HFF-Myc (cell line): Measurements from ENCODE around the gene AUH.

Experiments used
- DNase-seq: peaks from one replicate; pipeline ENCODE4 v3.0.0-alpha.2; 2011; ENCODE audit warnings: low read depth; ENCODE audit errors: extremely low read depth
- H3K4me3 ChIP-seq: replicated peaks from 2 replicates; pipeline ENCODE4 v1.5.1; 2011; ENCODE audit warnings: low read depth, mild to moderate bottlenecking, control low read depth, low read length
- TF ChIP-seq, protein P1 (sequence below): IDR thresholded peaks from 2 replicates; pipeline ENCODE4 v1.5.1; 2012; ENCODE audit warnings: mild to moderate bottlenecking, low read depth, low read length, control low read depth; ENCODE audit errors: missing control alignments

Gene AUH

DNA sequence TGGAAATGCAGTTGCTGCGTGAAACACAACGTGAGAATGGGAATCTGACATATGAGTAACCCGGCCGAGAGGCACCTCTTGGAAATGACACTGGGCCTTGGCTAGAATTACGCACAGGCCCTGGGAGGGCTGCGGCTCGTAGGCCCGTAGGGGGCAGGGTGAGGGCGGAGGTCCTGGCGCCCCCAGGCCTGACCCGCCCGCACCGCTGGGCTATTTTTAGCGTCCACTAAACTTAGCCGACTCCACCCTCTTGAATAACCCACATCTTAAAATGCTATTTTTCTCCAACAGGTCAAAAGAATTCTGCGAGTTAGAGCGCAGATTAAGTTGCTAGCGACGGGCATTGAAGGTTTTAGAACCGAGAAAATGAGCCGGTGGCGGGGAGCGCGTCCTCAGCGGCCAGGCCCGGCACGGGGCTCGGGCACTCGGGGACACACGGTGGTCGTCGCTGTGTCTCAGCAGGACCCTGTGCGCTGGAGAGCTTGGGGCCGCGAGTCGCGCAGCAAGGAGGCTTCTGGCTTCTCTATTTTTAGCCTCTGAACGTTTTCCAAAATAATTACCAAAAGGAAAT is 168.5 kb downstream of the AUH start:
- peak; percentile 98 for DNase-seq
- TF ChIP-seq, protein P1, sequence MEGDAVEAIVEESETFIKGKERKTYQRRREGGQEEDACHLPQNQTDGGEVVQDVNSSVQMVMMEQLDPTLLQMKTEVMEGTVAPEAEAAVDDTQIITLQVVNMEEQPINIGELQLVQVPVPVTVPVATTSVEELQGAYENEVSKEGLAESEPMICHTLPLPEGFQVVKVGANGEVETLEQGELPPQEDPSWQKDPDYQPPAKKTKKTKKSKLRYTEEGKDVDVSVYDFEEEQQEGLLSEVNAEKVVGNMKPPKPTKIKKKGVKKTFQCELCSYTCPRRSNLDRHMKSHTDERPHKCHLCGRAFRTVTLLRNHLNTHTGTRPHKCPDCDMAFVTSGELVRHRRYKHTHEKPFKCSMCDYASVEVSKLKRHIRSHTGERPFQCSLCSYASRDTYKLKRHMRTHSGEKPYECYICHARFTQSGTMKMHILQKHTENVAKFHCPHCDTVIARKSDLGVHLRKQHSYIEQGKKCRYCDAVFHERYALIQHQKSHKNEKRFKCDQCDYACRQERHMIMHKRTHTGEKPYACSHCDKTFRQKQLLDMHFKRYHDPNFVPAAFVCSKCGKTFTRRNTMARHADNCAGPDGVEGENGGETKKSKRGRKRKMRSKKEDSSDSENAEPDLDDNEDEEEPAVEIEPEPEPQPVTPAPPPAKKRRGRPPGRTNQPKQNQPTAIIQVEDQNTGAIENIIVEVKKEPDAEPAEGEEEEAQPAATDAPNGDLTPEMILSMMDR: no peak
- H3K4me3 ChIP-seq: peak overlapping the region; percentile 36

DNA sequence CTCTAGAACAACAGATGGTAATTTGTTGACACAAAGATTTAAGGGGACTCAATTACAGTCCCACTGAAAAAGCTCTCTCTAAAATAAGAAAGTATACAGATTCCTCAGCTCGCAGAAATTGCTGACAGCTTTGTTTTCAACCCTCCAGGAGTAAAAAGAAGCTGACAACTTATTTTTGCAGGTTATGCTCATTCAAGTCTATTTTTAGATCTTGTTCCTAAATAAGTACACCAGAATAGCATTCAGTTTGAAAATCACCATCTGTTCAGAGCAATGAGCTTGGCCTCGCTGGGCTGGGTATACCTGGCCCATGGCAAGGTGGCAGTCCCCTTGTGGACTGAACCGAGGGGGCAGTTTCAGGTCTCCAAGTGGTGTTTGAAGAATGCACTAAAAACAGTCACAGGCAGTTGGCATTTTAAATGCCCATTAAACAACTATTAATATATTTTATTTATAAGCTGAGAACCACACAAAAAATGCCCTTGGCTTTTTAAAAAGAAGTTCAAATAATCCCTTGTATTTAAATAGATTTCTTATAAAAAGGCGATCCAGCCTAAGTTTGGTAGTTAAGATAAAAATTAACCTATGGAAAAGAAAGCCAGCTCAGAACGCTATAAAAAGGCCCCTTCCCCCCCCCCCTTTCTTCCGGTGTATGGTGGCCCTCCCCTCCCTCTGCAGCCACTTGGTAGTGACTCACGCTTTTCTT is 169.2 kb downstream of the AUH start:
- DNase-seq: no peak
- H3K4me3 ChIP-seq: no peak overlapping the region

GRCh38 chr9:91191411-91192380 is 170.0 kb downstream of the AUH start:
- DNase-seq: no peak
- no peak overlapping the region for H3K4me3 ChIP-seq
- TF ChIP-seq, protein P1: no peak

More for the DNA sequence above, 169.2 kb downstream of the AUH start:
- TF ChIP-seq, protein P1: no peak

DNA sequence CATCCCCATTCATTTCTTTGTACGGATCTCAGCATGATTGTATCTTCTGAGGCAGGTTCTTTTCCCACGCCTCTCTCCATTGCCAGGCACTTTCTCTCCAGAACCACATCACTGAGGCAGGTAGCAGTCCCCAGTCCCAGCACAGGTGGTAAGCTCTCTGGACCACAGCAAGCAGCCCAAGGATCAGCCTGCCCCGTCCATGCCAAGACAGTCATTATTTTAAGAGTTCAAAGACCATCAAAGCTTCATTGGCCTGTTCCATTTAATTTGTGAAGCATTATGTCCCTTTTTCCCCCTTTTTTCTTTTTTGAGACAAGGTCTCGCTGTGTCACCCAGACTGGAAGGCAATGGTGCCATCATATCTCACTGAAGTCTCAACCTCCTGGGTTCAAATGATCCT is 171.7 kb downstream of the AUH start:
- DNase-seq: no peak
- H3K4me3 ChIP-seq: no peak overlapping the region
- TF ChIP-seq, protein P1: no peak

DNA sequence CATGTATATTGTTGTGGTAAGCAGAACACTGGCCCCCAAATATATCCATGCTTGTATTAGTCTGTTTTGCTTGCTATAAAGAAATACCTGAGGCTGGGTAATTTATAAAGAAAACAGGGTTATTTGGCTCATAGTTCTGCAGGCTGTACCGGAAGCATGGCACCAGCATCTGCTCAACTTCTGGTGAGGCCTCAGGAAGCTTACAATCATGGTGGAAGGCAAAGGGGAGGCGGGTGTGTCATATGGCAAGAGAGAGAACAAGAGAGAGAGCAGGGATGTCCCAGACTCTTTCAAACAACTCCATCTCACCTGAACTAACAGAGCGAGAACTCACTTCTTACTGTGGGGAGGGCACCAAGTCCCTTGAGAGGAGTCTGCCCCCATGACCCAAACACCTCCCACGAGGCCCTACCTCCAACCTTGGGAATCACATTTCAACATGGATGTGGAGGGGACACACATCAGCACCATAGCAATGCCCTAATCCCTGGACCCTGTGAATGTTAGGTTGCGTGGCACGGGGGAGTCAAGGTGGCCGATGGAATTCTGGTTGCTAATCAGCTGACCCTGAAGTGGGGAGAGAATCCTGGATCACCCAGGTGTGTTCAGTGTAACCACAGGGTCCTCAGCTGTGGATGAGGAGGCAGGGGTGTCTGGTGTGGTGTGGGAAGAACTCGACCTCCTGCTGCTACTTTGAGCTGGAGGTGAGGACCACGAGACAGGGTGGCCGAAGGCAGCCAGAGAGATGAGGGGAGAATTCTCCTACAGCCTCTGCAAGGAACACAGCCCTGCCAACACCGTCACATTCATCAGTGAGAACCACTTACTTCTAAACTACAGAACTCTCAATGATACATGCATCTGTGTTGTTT is 172.8 kb downstream of the AUH start:
- no peak for DNase-seq
- TF ChIP-seq, protein P1: no peak
- no peak overlapping the region for H3K4me3 ChIP-seq

GRCh38 chr9:91187965-91188344 is 173.8 kb downstream of the AUH start:
- no peak for DNase-seq
- no peak overlapping the region for H3K4me3 ChIP-seq
- TF ChIP-seq, protein P1: no peak
